Midbrain (tissue), 1 donor: ENCODE results near the gene P3H3.
A peak's percentile ranks its signal among the peaks of the same experiment; 100 is the strongest.

Experiments used
- DNase-seq: peaks from one replicate; lab custom pipeline; 2025; lab: John Stamatoyannopoulos, UW

The P3H3 gene

GRCh38 chr12:6826125-6826733 is 2.0 kb upstream of the P3H3 start:
- no peak for DNase-seq

DNA sequence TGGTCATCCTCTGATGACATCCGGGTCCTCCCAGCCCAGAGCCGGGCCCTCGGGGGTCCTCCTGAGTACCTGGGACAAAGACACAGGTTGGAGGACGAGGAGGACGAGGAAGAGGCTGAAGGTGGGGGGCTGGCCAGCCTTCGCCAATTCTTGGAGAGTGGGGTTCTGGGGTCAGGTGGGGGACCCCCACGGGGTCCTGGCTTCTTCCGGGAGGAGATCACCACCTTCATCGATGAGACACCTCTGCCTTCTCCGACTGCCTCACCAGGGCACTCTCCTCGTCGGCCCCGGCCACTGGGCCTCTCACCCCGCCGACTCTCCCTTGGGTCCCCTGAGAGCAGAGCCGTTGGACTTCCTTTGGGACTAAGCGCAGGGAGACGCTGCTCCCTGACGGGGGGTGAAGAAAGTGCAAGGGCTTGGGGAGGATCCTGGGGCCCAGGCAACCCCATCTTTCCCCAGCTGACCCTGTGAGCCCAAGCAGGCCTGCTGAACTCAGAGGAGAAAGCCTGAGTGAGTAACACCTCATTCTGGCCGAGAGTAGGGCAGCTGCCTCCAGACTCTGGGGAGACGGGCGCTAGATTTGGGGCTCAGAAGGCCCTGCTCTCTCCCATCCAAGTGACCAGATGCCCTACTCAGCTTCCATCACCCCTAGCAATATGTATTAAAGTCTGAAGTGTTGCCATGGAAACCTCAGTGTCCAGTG is 1.3 kb upstream of the P3H3 start:
- no peak for DNase-seq

GRCh38 chr12:6827437-6827911 is 733 bp upstream of the P3H3 start:
- DNase-seq = peak; percentile 37

GRCh38 chr12:6828781-6829535 is 751 bp downstream of the P3H3 start:
- no peak for DNase-seq

- no peak for DNase-seq
These were observed 1.5 kb downstream of the P3H3 start for GRCh38 chr12:6829536-6830220.

GRCh38 chr12:6830286-6830890 is 2.2 kb downstream of the P3H3 start:
- no peak for DNase-seq

- no peak for DNase-seq
These were observed 2.8 kb downstream of the P3H3 start for GRCh38 chr12:6830999-6831398.

DNA sequence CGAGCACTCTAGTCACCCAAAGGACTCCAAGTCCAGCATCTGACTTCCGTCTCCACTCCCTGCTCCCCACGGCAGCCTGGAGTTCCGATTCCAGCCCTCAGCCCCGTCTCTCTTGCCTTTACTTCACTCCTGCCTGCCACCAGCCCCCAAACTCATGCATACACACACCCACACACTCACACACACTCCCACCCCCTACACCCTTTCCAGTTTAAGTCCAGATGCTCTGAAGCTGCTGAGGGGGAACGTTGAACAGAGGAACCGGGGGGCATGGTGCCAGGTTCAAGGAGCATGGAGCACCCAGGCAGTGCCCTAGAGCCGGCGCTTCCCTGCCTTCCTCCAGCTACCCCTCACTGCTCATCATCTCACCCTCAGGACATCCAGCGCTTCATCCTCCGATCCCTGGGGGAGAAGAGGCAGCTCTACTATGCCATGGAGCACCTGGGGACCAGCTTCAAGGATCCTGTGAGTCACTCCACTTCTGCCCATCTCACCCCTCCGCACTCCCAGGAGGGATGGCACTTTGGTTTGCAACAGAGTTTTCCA is 3.3 kb downstream of the P3H3 start:
- no peak for DNase-seq

GRCh38 chr12:6832125-6832524 is 3.9 kb downstream of the P3H3 start:
- DNase-seq = no peak

- no peak for DNase-seq
These were observed 5.1 kb downstream of the P3H3 start for GRCh38 chr12:6833189-6833890.

- DNase-seq = no peak
These were observed 6.0 kb downstream of the P3H3 start for GRCh38 chr12:6834254-6834653.

DNA sequence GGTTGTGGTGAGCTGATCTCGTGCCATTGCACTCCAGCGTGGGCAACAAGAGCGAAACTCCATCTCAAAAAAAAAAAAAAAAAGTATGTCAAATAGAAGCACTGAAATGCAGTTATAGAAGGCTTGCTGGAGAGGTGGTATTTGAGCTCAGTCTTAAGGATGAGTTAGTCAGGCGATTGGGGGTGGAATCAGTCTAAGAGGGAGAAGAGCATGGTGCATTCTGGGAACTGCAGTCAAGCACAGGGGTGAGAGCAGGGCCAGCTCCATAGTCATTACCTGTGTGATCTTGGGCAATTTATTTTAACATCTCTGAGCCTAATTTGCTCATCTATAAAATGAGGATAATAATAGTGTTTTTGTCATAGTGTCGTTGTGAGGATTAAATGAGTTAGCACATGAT is 6.7 kb downstream of the P3H3 start:
- no peak for DNase-seq

DNA sequence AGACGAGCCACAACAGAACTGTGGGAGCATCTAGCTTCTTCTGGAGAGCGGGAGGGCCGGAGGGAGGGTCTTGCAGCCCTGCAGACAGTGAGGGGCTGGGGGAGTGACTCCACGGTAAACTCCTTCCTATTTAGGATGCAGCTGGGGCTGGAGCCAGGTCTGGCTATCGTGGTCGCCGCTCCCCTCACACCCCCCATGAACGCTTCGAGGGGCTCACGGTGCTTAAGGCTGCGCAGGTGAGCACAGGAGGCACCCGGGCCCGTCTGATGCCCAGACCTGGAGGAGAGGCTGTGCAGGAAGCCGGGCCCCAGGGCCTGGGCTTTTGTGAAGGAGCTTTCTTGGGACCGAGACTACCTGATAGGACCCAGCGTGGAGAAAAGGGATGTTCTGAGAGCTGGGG is 8.6 kb downstream of the P3H3 start:
- DNase-seq = no peak

DNA sequence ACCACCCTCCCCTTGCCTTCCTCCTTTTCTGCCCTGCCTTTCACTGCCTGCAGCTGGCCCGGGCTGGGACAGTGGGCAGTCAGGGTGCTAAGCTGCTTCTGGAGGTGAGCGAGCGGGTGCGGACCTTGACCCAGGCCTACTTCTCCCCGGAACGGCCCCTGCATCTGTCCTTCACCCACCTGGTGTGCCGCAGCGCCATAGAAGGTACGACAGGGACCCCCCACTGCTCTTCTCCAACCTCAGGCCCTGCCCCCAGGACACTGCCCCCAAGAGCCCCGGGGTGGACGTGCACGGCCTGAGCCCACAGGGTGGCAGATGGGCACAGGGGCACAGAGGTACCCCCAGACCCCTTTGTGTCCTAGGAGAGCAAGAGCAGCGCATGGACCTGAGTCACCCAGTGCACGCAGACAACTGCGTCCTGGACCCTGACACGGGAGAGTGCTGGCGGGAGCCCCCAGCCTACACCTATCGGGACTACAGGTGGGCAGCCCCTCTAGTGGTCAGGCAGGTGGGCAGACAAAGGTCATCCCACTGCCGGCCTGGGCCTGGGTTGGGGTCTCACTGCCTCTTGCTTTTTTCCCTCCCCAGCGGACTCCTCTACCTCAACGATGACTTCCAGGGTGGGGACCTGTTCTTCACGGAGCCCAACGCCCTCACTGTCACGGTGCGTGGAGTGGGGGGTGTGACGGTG is 9.3 kb downstream of the P3H3 start:
- no peak for DNase-seq

GRCh38 chr12:6838854-6839253 is 10.6 kb downstream of the P3H3 start:
- no peak for DNase-seq

DNA sequence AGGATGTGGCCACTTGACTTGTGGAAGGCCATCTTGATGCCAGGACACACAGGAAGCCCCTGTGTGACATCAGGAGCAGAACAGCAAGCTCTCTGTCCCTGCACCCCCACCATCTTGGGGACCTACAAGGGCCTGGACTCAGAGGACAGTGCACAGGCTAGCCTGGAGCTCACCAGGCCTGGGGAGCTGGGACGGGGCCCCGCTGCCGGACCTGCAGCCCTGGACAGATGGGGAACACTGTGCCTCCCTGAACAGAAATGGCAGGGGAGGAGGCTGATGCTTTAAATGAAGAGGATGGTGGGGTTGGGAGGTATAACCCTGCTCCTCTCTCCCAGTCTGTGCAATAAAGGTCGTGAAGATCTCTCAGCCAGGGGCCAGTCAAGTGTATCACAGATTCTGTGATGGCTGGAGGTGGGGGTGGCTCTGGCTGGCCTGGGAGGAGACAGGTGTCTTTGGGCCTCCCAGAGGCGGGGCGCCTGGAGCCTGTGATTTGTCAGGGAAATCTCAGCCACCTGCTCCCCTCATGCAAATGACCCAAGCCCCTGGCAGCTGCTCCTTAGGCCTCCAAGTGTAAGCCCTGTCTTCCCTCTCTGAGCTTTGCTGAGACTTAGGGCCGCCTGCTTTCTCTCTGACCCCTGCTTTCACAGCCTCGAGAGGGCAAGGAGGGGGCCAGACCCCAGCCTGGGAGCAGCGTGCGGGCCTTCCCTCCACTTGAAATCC is 11.4 kb downstream of the P3H3 start:
- DNase-seq = no peak

DNA sequence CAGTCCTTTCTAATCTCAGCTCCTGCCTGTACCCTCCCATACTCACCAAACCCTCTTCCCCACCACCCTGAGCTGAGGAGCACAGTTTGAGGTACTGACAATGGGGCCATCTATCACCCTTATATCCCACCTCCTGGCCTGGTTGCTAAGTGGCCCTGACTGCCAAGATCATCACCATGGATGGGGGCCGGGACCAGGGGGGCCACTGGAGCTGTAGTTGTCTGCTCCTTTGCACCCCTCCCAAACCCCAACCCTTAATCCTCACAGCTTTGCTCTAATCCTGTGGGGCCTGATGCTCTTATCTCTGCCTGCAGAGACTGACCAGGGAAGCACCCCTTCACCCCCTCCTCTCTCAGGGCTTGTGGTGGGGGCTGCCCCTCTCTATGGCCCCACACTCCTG is 12.1 kb downstream of the P3H3 start:
- DNase-seq = no peak

DNA sequence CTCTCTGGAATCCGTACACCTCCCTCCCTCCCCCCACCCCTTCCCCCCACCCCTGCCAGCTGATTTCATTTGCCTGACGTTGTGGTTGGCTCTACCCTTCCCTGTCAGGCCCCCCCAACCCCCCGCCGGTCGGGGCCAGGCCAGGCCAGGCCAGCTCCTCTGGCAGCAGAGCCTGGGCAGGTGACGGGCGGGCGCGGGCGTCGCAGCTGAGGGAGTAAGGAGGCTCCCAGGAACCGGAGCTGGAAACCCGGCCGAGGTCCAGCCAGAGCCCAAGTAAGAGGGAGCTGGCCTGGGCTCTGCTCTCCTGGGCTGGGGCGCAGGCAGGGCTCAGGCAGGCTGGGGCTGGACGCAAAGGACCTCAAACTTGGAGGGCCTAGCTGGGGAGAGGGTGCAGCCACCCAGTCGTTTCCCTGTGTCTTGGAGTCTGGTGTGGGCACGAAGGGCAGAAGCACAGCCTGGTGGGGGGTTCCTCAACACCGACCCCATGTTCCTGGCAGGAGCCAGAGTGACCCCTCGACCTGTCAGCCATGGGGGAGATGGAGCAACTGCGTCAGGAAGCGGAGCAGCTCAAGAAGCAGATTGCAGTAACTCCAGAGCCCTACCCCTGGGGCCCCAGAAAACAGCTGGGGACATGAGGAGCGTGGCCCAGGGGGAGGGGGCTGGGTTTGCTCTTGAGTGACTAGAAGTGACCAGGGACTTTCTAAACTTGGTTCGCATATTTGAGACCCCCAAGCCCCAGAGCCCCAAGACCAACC is 12.7 kb downstream of the P3H3 start, which contains the start of gene GNB3:
GNB3 (plus strand) TSS at position 165 of the 755 bp plus-strand sequence; CDS start at position 528, 363 bp downstream.
- DNase-seq = no peak

GRCh38 chr12:6842075-6842474 is 13.9 kb downstream of the P3H3 start:
- no peak for DNase-seq
